ENCODE measurements around the gene FAM120A.

DNA sequence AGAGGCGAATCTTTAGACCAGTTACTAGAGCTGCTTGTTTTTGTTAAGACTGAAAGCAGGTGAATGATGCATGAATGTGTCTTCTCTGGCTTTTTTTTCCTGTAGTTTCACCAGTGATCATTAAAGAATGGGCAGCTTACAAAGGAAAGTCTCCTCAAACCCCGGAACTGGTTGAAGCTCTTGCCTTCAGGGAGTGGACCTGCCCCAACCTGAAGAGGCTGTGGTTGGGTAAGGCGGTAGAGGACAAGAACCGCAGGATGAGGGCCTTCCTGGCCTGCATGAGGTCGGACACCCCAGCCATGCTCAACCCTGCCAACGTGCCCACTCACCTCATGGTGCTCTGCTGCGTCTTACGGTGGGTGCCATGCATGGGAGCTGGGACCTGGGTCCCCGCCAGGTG, 91.6 kb downstream of the FAM120A start:
- TF ChIP-seq, protein P1, sequence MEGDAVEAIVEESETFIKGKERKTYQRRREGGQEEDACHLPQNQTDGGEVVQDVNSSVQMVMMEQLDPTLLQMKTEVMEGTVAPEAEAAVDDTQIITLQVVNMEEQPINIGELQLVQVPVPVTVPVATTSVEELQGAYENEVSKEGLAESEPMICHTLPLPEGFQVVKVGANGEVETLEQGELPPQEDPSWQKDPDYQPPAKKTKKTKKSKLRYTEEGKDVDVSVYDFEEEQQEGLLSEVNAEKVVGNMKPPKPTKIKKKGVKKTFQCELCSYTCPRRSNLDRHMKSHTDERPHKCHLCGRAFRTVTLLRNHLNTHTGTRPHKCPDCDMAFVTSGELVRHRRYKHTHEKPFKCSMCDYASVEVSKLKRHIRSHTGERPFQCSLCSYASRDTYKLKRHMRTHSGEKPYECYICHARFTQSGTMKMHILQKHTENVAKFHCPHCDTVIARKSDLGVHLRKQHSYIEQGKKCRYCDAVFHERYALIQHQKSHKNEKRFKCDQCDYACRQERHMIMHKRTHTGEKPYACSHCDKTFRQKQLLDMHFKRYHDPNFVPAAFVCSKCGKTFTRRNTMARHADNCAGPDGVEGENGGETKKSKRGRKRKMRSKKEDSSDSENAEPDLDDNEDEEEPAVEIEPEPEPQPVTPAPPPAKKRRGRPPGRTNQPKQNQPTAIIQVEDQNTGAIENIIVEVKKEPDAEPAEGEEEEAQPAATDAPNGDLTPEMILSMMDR (conservative IDR thresholded peaks at IDR 0.05 in 1 of 2, IDR thresholded peaks at IDR 0.05 in 1 of 2; ENCODE audit: low read depth in 1 of 2, low read length in 2 of 2) = no peak
- TF ChIP-seq EZH2 (IDR thresholded peaks at IDR 0.05; ENCODE audit: low read length, missing control alignments) = no peak

Data from fibroblast of lung (primary cell).